IPS-18c (cell line): Measurements from ENCODE around the gene PRDX2.
"Not testable (repeated sequence)": the region's sequence is repeated elsewhere in the genome, so short reads cannot be mapped to it uniquely, and the experiment has no call there.

ENCODE experiments used
- H3K4me3 ChIP-seq: 2 replicates; pipeline ENCODE4 v1.7.0; 2013; ENCODE audit warnings: low read depth, mild to moderate bottlenecking, low read length, moderate library complexity; ENCODE audit not compliant: insufficient read depth
- H3K9me3 ChIP-seq: one replicate; pipeline ENCODE4 v1.6.1; 2013; ENCODE audit warnings: mild to moderate bottlenecking, low read length, moderate library complexity; ENCODE audit not compliant: control insufficient read depth, insufficient read depth

PRDX2 gene

GRCh38 chr19:12801466-12802266 is at the start of gene PRDX2, which contains the start of gene THSD8:
TSS of gene PRDX2 (minus strand) at chr19:12801800. CDS start at chr19:12801261, 539 bp downstream.
TSS of gene THSD8 (plus strand) at chr19:12802069. CDS start at chr19:12802072, 3 bp downstream.
- H3K4me3 ChIP-seq, result peak within 1 kb of the TSS; percentile 98

DNA sequence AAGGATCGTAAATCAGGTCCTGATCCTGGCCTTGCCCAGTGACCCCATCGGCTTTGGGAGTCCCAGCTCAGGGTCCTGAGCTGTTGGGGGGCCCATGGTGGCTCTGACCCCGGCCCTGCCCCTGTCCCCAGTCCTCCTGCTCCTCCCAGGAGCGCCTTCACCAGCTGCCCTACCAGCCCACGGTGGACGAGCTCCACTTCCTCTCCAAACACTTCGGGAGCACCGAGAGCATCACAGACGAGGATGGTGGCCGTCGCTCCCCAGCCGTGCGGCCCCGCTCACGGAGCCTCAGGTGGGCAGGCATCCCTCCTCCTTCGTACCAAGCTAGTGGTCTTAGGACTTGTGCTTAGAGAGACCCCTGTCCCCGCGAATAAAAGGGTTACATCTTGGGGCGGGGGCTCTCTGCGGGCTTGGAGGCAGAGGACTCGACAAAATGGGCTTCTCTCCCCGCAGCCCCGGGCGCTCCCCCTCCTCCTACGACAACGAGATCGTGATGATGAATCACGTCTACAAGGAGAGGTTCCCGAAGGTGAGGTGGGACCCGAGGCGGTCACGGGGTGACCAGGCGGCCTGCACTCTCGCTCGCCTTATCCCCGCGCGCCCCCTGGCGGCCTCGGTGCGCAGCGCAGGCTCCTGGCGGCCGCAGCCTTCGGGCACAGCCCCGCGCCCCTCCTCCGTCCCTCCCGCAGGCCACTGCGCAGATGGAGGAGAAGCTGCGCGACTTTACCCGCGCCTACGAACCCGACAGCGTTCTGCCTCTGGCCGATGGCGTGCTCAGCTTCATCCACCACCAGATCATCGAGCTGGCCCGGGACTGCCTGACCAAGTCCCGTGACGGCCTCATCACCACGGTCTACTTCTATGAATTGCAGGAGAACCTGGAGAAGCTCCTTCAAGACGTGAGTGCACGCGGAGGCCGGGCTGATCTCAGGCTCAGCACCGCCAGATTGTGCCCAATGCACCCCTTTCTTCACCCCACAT is 45.8 kb upstream of the PRDX2 start:
- H3K4me3 ChIP-seq, result peak overlapping the region; percentile 28; the same call in 1 of the 2 replicates
- H3K9me3 ChIP-seq, result no peaks in the 10 kb centered on the region

More at GRCh38 chr19:12801466-12802266, at the start of gene PRDX2, which contains the start of gene THSD8:
- no peaks in the 10 kb centered on the region for H3K9me3 ChIP-seq

GRCh38 chr19:12846613-12847012 is 45.0 kb upstream of the PRDX2 start:
- not testable (repeated sequence) for H3K4me3 ChIP-seq, H3K9me3 ChIP-seq

GRCh38 chr19:12843999-12844732 is 42.6 kb upstream of the PRDX2 start:
- Histone ChIP-seq H3K4me3 (no peak overlapping the region), H3K9me3 (no peaks in the 10 kb centered on the region)

DNA sequence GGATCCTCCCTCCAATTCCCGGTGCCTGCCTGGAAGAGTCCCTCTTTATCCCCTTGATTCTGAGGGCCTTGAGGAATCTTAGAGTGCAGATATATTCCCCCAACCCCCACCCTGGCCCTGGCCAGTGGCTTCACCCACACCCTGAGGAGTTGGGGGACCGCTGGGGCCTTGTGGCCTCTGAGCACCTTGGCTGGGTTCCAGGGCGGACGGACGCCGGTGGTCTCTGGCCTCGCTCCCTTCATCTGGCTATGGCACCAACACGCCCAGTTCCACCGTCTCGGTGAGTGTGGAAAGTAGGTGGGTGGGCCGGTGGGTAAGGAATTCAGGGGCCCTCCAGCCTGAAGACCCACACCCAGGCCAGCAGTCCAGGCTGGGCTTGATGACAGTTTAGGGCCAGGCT is 41.7 kb upstream of the PRDX2 start:
- Histone ChIP-seq H3K9me3 (no peaks in the 10 kb centered on the region), H3K4me3 (no peak overlapping the region)

GRCh38 chr19:12842511-12842910 is 40.9 kb upstream of the PRDX2 start:
- H3K9me3 ChIP-seq, result no peaks in the 10 kb centered on the region
- H3K4me3 ChIP-seq, result no peak overlapping the region

GRCh38 chr19:12841094-12841493 is 39.5 kb upstream of the PRDX2 start:
- H3K9me3 ChIP-seq, result peaks cover 4% of the 10 kb centered on the region
- H3K4me3 ChIP-seq, result peak overlapping the region; percentile 42

DNA sequence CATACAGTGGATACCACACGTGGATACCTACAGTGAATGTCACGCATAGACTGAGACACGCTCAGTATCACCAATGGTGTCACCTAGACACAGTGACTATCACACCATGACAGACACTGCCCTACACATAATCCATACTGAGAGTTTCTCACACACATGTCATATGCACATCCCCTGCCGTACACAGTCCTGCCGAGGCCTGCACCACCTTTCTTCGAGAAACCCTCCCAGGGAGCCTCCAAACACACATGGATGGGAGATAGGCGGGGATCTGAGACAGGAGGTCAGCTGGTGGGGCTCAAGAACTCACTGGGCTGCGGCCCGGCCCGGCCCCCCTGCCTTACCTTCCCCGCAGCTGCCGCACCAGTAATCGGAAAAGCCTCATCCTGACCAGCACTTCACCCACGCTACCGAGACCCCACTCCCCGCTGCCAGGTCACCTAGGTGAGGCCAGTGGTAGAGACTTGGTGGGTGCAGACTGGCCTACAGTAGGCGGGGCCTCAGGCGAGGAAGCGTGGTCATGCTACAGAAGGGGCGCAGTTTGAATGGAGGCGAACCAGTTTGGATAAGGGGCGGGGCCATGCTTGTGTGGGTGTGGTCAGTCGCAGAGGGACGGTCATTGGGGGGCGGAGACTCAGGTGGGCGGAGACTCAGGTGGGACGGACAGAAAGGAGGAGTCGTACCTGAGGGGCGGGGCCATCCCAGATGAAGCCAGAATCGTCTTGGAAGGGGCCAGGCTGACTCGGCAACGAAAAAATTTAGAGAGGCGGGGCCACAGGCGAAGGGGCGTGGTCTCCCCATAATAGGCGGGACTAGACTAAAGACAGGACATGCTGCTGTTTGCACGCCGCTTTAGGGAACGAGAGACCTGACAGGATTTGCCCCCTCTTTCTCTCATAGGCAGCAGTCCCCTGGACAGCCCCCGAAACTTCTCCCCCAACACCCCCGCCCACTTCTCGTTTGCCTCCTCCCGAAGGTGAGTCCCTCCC is 38.8 kb upstream of the PRDX2 start:
- Histone ChIP-seq H3K4me3 (peak overlapping the region; percentile 42), H3K9me3 (peaks cover 4% of the 10 kb centered on the region)

GRCh38 chr19:12838886-12839756 is 37.5 kb upstream of the PRDX2 start:
- Histone ChIP-seq H3K4me3 (peak overlapping the region; percentile 62), H3K9me3 (peaks cover 4% of the 10 kb centered on the region)

GRCh38 chr19:12838182-12838885 is 36.7 kb upstream of the PRDX2 start, which contains the start of gene MAST1:
TSS of gene MAST1 (plus strand) at chr19:12838515. CDS start at chr19:12838573, 58 bp downstream.
- peak within 1 kb of the TSS; percentile 62 for H3K4me3 ChIP-seq
- peaks cover 4% of the 10 kb centered on the region for H3K9me3 ChIP-seq

- Histone ChIP-seq H3K9me3 (peaks cover 4% of the 10 kb centered on the region), H3K4me3 (no peak overlapping the region)
Observed at GRCh38 chr19:12837225-12837624, 35.6 kb upstream of the PRDX2 start.

DNA sequence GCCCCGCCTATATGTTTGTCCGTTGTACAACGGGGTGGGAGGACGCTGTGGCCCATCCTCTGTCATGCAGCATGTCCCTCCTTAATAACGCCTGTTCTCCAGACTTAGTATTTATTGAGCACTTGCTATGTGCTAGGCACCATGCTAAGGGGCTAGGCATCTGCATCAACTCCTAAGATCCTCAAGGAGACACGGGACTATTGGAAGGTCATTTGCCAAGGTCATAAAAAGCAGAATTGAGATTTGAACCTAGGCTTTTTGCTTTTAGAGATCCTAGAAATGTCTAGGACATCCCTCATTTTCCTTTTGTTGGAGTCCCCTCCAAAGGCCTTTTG is 34.9 kb upstream of the PRDX2 start:
- Histone ChIP-seq H3K4me3 (no peak overlapping the region), H3K9me3 (peaks cover 4% of the 10 kb centered on the region)

- peak overlapping the region; percentile 71; the same call in 1 of the 2 replicates for H3K4me3 ChIP-seq
- peaks cover 4% of the 10 kb centered on the region for H3K9me3 ChIP-seq
Observed at GRCh38 chr19:12834976-12835757, 33.6 kb upstream of the PRDX2 start.

DNA sequence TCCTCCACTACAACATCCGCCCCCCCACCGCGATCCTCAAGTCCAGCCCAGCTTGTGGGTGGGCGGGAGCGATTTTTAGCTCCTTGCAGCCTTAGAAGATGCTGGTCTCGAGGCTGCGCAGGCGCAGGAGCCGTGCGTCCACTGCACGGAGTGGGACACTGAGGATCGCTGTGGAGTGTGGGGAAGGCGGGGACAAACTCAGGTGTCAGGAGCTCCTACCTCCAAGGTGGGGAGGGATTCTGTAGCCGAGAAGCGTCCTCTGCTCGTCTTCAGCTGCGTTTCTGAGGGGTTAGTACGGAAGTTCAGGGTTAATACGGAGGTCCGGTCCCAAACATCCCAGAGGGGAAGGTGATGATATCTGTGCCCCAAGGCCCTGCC is 33.0 kb upstream of the PRDX2 start, which contains the start of gene RTBDN:
Gene RTBDN, minus strand, starts transcription at position 14 of the 378 bp plus-strand sequence. CDS start 4,600 bp downstream, outside the sequence.
- peak within 1 kb of the TSS; percentile 71 for H3K4me3 ChIP-seq
- peaks cover 4% of the 10 kb centered on the region for H3K9me3 ChIP-seq
